Esophagus muscularis mucosa (tissue), 4 donors: ENCODE data around the gene NTM.

Source experiments
- EP300 ChIP-seq: sonication (generic); formaldehyde crosslinking; IDR thresholded peaks from one replicate; pipeline ENCODE4 v1.6.1; 2017; ENCODE audit warnings: antibody characterized with exemption
- POLR2A ChIP-seq: fragments of 450-650 bp; IDR thresholded peaks from one replicate; pipeline ENCODE4 v1.6.1; 2017; ENCODE audit warnings: antibody characterized with exemption, moderate library complexity, mild to moderate bottlenecking, low read depth
- POLR2AphosphoS5 ChIP-seq, 2 donors: sonication (generic); formaldehyde crosslinking; IDR thresholded peaks; one replicate each; pipeline ENCODE4 v1.6.1; 2017; ENCODE audit warnings: antibody characterized with exemption in 2 of 2
- TF ChIP-seq, protein P1 (sequence below), 3 experiments: fragments of 200-600 bp in 2 of 3; fragments of 450-650 bp in 1 of 3; sonication (generic) in 2 of 3; IDR thresholded peaks; one replicate each; pipeline ENCODE4 v1.5.1; 2017 to 2019; ENCODE audit warnings: antibody characterized with exemption in 3 of 3, mild to moderate bottlenecking in 2 of 3, moderate library complexity in 1 of 3

DNA sequence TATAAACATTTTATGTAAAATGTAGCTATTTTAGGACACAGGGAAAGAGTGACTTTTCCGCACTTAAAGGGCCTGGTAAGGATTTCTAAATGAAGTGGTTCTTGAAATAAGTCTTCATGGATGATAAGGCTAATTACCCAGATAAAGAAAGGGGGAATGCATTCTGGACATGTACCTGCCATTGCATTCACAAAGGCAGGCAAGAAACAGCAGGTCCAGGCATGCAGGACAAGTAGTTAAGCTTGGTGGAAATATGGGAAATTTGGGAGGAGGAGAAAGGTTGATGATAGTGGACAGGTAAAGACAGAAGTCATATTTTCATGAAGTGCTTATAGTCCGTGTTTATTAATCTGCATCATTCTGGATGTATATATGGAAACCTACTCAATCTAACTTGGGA lies 621.2 kb downstream of the NTM start:
- TF ChIP-seq, protein P1, sequence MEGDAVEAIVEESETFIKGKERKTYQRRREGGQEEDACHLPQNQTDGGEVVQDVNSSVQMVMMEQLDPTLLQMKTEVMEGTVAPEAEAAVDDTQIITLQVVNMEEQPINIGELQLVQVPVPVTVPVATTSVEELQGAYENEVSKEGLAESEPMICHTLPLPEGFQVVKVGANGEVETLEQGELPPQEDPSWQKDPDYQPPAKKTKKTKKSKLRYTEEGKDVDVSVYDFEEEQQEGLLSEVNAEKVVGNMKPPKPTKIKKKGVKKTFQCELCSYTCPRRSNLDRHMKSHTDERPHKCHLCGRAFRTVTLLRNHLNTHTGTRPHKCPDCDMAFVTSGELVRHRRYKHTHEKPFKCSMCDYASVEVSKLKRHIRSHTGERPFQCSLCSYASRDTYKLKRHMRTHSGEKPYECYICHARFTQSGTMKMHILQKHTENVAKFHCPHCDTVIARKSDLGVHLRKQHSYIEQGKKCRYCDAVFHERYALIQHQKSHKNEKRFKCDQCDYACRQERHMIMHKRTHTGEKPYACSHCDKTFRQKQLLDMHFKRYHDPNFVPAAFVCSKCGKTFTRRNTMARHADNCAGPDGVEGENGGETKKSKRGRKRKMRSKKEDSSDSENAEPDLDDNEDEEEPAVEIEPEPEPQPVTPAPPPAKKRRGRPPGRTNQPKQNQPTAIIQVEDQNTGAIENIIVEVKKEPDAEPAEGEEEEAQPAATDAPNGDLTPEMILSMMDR (IDR thresholded peaks at IDR 0.05), result no peak
- TF ChIP-seq POLR2A (no peak), EP300 (no peak), POLR2AphosphoS5 (IDR thresholded peaks at IDR 0.05) (no peak)
